Endodermal cell (in vitro differentiated cells): ENCODE measurements around the gene SERP2. TPM values are rescaled to one million over a fixed set of nuclear protein-coding genes. Genes with fewer than 3 reads are reported as not detected.
"Not testable (repeated sequence)": the region's sequence is repeated elsewhere in the genome, so short reads cannot be mapped to it uniquely, and the experiment has no call there.

Source experiments
- DNase-seq: peaks from one replicate; pipeline ENCODE4 v3.0.0-alpha.2; 2017
- H3K27ac ChIP-seq: 2 replicates; pipeline ENCODE4 v1.5.1; 2013; ENCODE audit warnings: mild to moderate bottlenecking, low read depth, low read length, moderate library complexity
- H3K27me3 ChIP-seq: 2 replicates; pipeline ENCODE4 v1.6.1; 2013; ENCODE audit warnings: mild to moderate bottlenecking, low read length, moderate library complexity; ENCODE audit not compliant: insufficient read depth, control insufficient read depth, poor library complexity, severe bottlenecking
- H3K36me3 ChIP-seq: 2 replicates; pipeline ENCODE4 v1.7.0; 2013; ENCODE audit warnings: mild to moderate bottlenecking, low read length, moderate library complexity; ENCODE audit not compliant: control insufficient read depth, insufficient read depth
- H3K4me1 ChIP-seq: one replicate; pipeline ENCODE4 v1.7.0; 2013; ENCODE audit warnings: low read length; ENCODE audit not compliant: control insufficient read depth, insufficient read depth
- H3K4me3 ChIP-seq: 2 replicates; pipeline ENCODE4 v1.5.1; 2013; ENCODE audit warnings: mild to moderate bottlenecking, low read length, moderate library complexity
- H3K9ac ChIP-seq: 2 replicates; pipeline ENCODE4 v1.6.1; 2013; ENCODE audit warnings: mild to moderate bottlenecking, low read length, moderate library complexity; ENCODE audit not compliant: poor library complexity, severe bottlenecking; ENCODE audit errors: extremely low read depth
- H3K9me3 ChIP-seq: 2 replicates; pipeline ENCODE4 v1.6.1; 2013; ENCODE audit warnings: mild to moderate bottlenecking, low read length, moderate library complexity; ENCODE audit not compliant: control insufficient read depth
- H3K27ac Mint-ChIP-seq: 2 replicates; pipeline ENCODE4 v1.8.0; 2020; ENCODE audit warnings: mixed read lengths
- H3K27me3 Mint-ChIP-seq: 2 replicates; pipeline ENCODE4 v1.8.0; 2021; ENCODE audit warnings: mild to moderate bottlenecking, mixed read lengths; ENCODE audit not compliant: insufficient read depth
- H3K36me3 Mint-ChIP-seq: 2 replicates; pipeline ENCODE4 v1.8.0; 2020; ENCODE audit warnings: low read depth, mixed read lengths
- H3K4me1 Mint-ChIP-seq: 2 replicates; pipeline ENCODE4 v1.8.0; 2020; ENCODE audit warnings: mixed read lengths
- H3K4me3 Mint-ChIP-seq: 2 replicates; pipeline ENCODE4 v1.8.0; 2020; ENCODE audit warnings: mild to moderate bottlenecking, moderate library complexity, mixed read lengths
- H3K9me3 Mint-ChIP-seq: 2 replicates; pipeline ENCODE4 v1.8.0; 2020; ENCODE audit warnings: mild to moderate bottlenecking, mixed read lengths
- WGBS, 2 experiments: methylation state at CpG; one replicate each; pipeline versions ENCODE4 v1.1.5 to v1.1.7; 2013; ENCODE audit warnings: missing lambda C conversion rate in 2 of 2, mixed read lengths in 1 of 2; ENCODE audit not compliant: insufficient coverage in 1 of 2, insufficient read length in 1 of 2; 5-methylcytosine and 5-hydroxymethylcytosine counted together
- long read RNA-seq, 4 experiments: library from polyadenylated mRNA in 2 of 4; library from RNA in 1 of 4; library from capped mRNA in 1 of 4; stranded (forward) in 3 of 4; unstranded in 1 of 4; transcript quantifications; one replicate each; pipeline ENCODE4 v2.0.0, GENCODE V29; 2020 to 2021; ENCODE audit warnings: inconsistent platforms in 1 of 4
- polyA plus RNA-seq, 2 experiments: library from polyadenylated mRNA; stranded (reverse); fragments of 50-300 nt; gene quantifications; one replicate each; pipeline ENCODE4 v1.2.3, GENCODE V29; 2013
- total RNA-seq, 2 donors: library from RNA; stranded (reverse); fragmentation: NEBNext Ultra II Directional in 1 of 2; extraction: Animal tissue kit (Norgen Biotek cat#: 25700) in 1 of 2; gene quantifications; 2 replicates in 1 of 2; 3 replicates in 1 of 2; pipeline ENCODE4 v1.2.1, GENCODE V29; 2021
- TF ChIP-seq, protein P1 (sequence below): fragments of 200-600 bp; sonication (generic); conservative IDR thresholded peaks from 2 replicates; pipeline ENCODE4 v1.5.0; 2021; ENCODE audit warnings: antibody characterized with exemption, mild to moderate bottlenecking

Gene SERP2
- total RNA-seq = 1 to 10 TPM; 2.9 to 3.5 TPM
- polyA plus RNA-seq (2013, experiment 1 of 2) = 7.0 TPM
- polyA plus RNA-seq (2013, experiment 2 of 2) = 5.7 TPM
- long read RNA-seq, experiment 1, partial matches to known transcripts = 0 of 2 reads
- long read RNA-seq, experiment 1, other reads (novel, unspliced or antisense) = 0 of 2 reads
- long read RNA-seq, experiment 2, partial matches to known transcripts = 0 of 4 reads
- long read RNA-seq, experiment 2, other reads (novel, unspliced or antisense) = 0 of 4 reads
- long read RNA-seq, experiment 3, partial matches to known transcripts = 0 of 2 reads
- long read RNA-seq, experiment 3, other reads (novel, unspliced or antisense) = 1 of 2 reads
- long read RNA-seq, experiment 4 = 0 reads

GRCh38 chr13:44373601-44374347, at the start of gene SERP2:
TSS of gene SERP2 (plus strand) at chr13:44373824. CDS start at chr13:44374026, 202 bp downstream.
- peaks cover 11% of the 10 kb centered on the region for H3K4me1 Mint-ChIP-seq
- H3K27me3 Mint-ChIP-seq = peaks cover 42% of the 10 kb centered on the region
- TF ChIP-seq, protein P1, sequence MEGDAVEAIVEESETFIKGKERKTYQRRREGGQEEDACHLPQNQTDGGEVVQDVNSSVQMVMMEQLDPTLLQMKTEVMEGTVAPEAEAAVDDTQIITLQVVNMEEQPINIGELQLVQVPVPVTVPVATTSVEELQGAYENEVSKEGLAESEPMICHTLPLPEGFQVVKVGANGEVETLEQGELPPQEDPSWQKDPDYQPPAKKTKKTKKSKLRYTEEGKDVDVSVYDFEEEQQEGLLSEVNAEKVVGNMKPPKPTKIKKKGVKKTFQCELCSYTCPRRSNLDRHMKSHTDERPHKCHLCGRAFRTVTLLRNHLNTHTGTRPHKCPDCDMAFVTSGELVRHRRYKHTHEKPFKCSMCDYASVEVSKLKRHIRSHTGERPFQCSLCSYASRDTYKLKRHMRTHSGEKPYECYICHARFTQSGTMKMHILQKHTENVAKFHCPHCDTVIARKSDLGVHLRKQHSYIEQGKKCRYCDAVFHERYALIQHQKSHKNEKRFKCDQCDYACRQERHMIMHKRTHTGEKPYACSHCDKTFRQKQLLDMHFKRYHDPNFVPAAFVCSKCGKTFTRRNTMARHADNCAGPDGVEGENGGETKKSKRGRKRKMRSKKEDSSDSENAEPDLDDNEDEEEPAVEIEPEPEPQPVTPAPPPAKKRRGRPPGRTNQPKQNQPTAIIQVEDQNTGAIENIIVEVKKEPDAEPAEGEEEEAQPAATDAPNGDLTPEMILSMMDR = no peak
- H3K9me3 Mint-ChIP-seq = no peaks in the 10 kb centered on the region
- no peak within 1 kb of the TSS for H3K9ac ChIP-seq
- no peak within 1 kb of the TSS for H3K27ac Mint-ChIP-seq
- H3K36me3 ChIP-seq = no peaks in the 10 kb centered on the region
- H3K27me3 ChIP-seq = peaks cover 28% of the 10 kb centered on the region
- H3K27ac ChIP-seq = no peak within 1 kb of the TSS
- WGBS, 2 experiments = 9 to 15% methylated on average over 22 to 82 of the region's 83 CpGs
- H3K4me3 Mint-ChIP-seq = peak within 1 kb of the TSS; percentile 51
- H3K9me3 ChIP-seq = no peaks in the 10 kb centered on the region
- peaks cover 3% of the 10 kb centered on the region for H3K4me1 ChIP-seq
- H3K4me3 ChIP-seq = peak within 1 kb of the TSS; percentile 65
- no peaks in the 10 kb centered on the region for H3K36me3 Mint-ChIP-seq
- DNase-seq = peak; percentile 91

DNA sequence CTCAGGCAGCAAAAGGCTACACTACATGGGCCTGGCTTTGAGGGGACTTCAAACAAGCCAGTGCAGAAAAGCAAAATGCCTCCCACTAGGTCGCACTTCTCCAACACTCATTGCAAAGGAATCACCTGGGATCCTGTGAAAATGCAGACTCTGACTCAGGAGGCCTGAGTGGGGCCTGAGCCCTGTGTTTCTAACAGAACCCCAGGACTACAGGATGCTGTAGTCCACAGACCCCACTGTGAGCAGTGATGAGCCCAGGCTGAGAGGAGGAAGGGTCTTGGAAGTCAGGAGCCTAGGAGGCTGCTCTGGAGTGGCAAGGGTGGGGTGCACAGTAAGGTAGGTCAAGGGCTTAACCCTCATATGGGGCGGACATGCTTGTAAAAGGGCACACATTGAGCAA, 46.7 kb upstream of the SERP2 start:
- no peaks in the 10 kb centered on the region for H3K36me3 Mint-ChIP-seq
- H3K27ac Mint-ChIP-seq = no peak overlapping the region

GRCh38 chr13:44329041-44329440, 44.6 kb upstream of the SERP2 start:
- not testable (repeated sequence) for H3K27me3 ChIP-seq, DNase-seq, H3K36me3 Mint-ChIP-seq, H3K27ac ChIP-seq, H3K36me3 ChIP-seq, H3K4me3 ChIP-seq, H3K9me3 ChIP-seq, H3K4me3 Mint-ChIP-seq, H3K27ac Mint-ChIP-seq, H3K9ac ChIP-seq
- H3K4me1 ChIP-seq = peaks cover 24% of the 10 kb centered on the region
- Mint-ChIP-seq H3K4me1 (peaks cover 29% of the 10 kb centered on the region), H3K9me3 (peaks cover 19% of the 10 kb centered on the region), H3K27me3 (peaks cover 16% of the 10 kb centered on the region)

More for the DNA sequence above, 46.7 kb upstream of the SERP2 start:
- TF ChIP-seq, protein P1 = no peak
- peaks cover 5% of the 10 kb centered on the region for H3K4me1 ChIP-seq
- Mint-ChIP-seq H3K4me1 (peaks cover 11% of the 10 kb centered on the region), H3K27me3 (peaks cover 16% of the 10 kb centered on the region), H3K9me3 (peaks cover 19% of the 10 kb centered on the region), H3K4me3 (no peak overlapping the region)
- H3K36me3 ChIP-seq = no peaks in the 10 kb centered on the region
- H3K27me3 ChIP-seq = no peaks in the 10 kb centered on the region
- no peak overlapping the region for H3K27ac ChIP-seq
- WGBS, 2 experiments = 87 to 89% methylated on average over 2 of the region's 2 CpGs
- H3K9me3 ChIP-seq = no peaks in the 10 kb centered on the region
- DNase-seq = no peak
- H3K4me3 ChIP-seq = no peak overlapping the region
- no peak overlapping the region for H3K9ac ChIP-seq
